Dedifferentiated amniotic fluid mesenchymal stem cell (primary cell): ENCODE data around the gene CHCHD10.

Experiments
- DNase-seq: peaks from one replicate; pipeline ENCODE4 v3.0.0-alpha.2; 2016; ENCODE audit errors: extremely low spot score

The CHCHD10 gene

DNA sequence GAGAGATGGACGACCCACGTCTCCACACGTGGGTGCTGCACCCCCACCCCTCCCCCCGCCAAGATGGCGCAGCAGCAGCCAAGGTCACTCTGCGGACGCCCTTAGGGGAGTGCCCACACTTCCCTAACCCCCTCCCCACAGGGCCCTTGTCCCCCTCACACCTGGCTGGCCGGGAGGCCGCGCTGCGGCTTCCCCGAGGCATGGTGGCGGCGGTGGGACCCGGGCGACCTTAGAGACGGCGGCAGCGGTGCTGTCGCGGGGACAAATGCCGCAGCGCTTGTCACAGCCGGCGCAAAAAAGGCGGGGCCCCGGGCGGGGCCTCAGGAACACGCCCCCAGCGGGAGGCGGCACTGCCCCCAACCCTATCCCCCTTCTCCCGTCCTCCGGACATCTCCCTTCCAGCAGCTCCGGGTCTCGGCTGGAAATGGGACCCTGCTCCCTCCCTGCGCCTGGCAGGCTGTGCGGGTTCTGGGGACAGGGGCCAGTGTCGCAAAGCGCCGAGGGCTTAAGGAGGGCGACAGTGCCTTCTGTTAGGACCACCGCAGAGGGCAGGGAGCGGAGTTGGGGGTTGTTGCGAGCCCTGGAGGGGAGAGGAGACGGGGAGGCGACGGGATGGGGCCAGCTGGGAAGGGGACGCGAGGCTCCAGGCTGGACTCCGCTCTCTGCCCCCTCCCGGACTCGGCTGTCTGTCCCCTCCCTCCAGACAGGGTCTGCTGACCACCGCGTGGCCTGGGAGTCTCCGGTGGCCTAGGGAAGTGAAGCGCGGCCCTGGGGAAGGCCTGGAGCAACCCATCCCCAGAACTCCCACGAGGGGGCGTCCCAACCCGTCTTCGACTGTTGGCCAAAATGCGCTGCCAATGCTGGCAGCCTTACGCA, at the start of gene CHCHD10:
Gene CHCHD10 (minus strand): TSS at position 300 of the 876 bp plus-strand sequence. CDS start 98 bp downstream, at position 202.
- no peak for DNase-seq

DNA sequence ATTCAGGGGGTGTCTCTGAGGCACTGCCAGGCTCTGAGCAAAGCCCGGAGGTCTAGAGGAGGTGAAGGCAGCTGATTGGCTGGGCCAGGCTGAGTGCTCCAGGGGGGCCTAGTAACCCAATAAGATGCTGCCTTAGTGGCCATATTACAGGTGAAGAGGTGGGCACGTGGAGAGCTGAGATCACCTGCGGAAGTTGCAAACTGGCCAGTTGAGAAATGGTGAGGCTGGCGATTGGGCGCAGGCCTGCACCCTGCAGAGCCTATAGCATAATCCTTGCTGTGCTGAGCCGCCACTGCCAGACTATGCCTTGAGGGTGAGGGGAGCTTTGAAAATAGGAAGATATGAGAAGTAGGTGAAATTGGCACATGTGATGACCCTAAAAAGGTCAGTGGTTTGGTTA, 49.4 kb upstream of the CHCHD10 start:
- DNase-seq: no peak

DNA sequence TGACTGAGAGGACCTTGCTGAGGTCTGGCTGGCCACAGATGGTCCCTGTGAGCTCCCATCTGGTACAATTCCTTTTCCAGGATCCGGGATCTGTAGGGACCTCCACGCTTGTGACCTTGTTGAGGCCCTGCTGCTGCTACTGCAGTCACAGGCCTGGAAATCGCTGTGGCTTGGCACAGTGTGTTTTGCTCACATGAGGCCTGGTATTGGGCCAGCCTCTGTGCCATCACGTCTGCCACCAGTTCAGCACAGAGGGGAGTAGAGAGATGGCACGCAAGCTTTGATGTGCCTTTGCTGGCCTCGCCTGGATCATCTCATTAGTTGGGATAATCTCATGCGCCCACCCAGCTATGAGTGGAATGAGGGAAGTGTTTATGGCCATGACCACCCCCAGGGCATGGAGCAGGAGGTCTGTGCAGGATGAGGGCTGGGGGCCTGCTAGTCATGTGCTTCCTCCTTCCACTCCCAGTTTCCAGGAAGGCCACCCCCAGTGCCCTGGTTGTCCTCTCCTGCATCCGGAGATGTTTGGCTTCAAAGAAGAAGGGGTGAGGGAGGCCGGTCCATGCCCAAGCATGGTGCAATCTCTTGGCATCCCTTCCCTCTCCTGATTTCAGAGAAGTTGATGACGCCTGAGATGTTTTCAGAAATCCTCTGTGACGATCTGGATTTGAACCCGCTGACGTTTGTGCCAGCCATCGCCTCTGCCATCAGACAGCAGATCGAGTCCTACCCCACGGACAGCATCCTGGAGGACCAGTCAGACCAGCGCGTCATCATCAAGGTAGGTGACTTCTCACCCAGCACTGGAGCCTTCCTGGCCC, 48.6 kb upstream of the CHCHD10 start:
- no peak for DNase-seq

DNA sequence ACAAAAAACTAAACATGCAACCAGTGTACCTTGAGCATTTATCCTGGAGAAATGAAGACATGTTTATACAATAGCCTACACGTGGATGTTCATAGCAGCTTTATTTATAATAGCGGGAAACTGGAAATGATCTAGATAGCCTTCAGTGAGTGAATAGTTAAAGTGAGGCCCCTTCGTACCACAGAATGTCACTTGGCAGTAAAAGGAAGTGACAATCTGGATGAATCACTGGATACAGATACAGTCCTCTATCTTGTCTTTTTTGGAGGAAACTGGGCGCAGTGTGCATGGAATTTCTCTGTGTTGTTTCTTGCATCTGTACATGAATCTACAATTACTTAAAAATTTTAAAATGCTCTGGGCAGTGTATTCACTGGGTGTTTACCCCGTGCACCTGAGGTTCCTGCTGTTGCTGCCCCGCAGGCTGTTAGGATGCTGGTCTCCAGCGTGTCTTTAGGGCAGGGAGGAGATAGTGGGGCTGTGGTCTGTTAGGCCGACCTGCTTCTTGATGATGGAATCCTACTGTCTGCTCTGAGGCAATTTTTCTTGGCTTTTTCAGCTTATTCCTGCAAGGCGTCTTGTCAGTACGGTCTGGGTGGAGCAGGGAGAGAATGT, 47.9 kb upstream of the CHCHD10 start:
- no peak for DNase-seq

DNA sequence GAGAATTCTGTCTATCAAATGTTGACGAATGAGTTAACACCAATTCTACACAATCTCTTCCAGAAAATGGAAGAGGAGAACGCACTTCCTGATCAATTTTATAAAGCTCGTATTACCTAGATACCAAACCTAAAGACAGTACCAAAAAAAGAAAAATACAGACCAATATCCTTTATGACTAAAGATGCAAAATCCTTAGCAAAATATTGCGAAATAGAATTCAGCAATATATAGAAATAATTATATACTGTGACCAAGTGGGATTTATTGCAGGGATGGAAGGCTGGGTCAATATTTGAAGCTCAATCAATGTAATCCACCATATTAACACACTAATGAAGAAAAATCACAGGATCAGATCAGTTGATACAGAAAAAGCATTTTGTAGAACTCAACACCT, 44.6 kb upstream of the CHCHD10 start:
- no peak for DNase-seq

DNA sequence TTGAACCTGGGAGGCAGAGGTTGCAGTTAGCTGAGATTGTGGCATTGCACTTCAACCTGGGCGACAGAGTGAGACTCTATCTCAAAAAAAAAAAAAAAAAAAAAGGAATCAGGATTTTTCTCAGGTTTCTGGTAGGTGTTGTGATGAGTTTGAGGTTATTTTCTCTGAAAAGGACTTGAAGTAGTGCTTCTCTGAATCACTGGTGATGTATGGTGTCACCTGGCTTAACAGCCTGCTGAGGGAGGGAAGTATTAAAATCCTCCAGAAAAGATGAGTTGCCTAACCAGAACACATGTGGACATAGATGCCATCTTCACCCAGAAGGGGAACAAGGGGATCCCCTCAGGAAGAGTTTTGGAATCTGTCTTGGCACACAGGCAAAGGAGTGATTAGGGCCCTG, 39.1 kb upstream of the CHCHD10 start:
- DNase-seq: no peak

DNA sequence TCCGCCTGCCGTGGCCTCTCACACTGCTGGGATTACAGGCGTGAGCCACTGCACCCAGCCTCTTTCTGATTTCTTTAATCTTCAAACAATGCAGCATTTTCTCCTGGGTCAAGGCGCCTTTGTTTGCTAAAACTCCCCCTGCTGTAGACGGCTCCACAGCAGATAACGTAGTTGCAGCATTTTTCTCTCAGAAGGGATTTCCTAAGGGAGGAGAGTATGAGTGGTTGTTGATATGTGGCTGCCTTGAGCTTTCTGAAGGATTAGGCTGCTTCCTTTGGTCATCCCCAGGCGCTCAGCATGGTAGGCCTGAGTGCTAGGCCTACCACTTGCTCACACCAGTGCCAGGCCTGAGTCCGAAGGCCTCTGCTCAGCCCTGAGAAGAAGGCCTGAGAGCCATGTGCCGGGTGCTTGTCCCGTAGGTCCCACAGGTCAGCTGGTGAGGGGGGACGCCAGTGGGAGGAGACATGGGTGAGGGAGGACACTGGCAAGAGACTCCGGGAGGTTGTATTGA, 37.1 kb upstream of the CHCHD10 start:
- no peak for DNase-seq

DNA sequence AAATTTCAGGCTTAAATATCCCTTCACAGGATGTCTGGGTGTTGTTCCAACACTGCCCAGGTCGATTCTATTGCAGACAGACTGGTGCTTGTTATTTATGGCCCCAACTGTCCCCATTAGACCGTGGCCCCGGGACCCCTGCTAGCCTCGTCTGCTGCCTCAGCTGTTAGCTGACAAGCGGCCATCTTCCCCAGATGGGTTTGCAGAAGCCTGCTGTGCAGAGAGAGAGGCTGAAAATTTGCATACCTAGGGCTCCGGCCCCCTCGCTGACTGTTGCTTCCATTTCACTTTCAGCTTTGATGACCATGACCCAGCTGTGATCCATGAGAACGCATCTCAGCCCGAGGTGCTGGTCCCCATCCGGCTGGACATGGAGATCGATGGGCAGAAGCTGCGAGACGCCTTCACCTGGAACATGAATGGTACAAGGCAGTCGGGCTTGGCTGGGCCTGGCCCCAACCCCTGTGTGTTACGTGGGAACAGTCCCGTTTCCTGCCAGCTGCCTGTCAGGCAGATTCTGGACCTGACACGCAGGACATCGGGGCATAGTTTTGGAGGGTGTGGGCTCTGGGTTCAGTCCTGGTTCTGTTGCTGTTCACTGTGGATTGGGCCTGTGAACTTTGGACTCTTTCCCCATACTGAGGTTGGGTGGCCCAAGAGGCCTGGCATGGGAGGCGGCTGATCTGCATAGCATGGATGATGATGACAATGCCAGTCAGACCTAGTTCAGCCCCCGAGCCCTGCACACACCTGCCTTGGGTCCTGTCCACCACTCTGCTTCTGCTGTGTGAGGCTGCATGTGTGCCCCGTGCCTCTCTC, 35.4 kb upstream of the CHCHD10 start:
- no peak for DNase-seq

DNA sequence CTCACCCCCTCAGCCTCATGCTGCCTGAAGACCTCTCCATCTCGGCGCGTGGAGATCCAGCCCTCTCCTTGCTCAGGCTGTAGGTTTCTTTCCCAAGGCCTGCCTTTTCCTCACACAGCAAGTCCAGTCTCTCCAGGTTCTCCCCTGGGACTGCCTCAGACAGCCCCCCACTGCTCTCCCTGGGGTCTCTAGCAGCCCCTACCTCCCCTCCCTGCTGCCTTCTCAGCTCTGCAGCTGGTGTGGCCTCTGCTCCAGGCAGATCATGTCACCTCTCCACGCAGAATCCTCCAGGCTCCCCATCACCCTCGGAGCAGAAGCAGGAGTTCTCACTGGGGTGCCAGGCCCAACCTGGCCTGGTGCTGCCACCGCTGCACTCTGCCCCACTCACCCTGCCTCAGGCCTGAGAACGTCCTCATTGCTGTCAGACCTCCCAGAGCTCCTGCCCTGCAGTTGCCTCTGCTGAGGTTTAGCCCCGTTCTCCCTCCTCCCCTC, 34.2 kb upstream of the CHCHD10 start:
- DNase-seq: no peak

DNA sequence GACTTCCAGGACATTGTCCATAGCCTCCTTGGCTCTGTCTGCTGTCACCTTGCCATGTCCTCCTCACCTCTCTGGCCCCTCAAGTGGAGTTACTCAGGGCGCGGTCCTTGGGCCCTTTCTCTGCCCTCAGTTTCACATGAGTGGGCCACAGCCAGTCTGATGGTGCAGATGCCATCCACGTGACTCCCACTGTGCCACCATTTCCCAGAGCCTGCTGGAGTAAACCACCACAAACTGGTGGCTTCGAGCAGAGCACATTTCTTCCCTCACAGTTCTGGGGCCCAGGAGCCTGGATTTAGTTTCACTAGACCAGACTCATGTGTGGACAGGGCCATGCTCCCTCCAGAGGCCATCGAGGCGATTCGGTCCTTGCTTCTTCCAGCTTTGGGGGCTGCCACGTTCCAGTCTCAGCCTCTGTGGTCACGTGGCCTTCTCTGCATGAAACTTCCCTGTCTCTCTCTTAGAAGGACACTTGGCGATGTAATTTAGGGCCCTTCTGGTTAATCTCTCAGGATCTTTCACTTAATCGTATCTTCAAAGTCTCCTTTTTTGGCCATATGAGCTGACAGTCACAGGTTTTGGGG, 33.6 kb upstream of the CHCHD10 start:
- no peak for DNase-seq

DNA sequence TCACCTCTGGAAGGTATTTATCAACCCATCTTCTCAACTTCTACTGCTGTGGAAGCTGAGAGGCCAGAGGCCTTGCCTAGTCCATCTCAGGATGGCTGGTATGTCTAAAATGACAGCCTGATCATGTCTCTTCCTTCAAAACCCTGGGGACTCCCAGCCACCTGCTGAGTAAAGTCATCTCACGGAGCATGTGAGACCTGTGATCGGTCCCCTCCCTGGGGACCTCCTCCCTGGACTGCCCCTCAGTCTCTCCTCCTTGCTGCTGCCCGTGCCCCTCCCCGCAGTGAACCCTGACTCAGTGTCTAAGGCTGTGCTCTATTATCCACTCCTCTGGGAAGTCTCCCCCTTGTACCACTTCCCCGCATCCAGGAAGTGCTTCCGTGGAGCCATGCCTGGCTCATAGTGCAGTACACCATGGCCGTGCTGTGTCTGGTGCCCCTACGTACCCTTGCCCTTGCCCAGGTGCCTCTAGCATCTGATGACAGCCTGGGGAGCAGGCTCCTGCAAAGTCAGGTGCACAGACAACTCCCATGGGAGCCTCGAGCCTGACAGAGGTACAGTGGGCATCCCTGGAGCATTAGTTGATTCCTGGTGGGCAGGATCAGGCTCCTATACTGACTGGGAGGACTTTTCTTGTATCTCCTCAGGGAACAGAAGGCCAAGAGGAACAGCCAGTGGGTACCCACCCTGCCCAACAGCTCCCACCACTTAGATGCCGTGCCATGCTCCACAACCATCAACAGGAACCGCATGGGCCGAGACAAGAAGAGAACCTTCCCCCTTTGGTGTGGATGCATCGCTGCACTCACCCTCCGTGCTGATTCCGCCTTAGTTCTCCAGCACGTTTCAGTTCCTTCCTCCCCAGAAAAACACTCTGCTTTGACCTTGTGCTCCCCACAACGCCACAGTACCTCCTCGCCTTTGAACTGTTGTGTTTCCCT, 32.8 kb upstream of the CHCHD10 start:
- DNase-seq: no peak

DNA sequence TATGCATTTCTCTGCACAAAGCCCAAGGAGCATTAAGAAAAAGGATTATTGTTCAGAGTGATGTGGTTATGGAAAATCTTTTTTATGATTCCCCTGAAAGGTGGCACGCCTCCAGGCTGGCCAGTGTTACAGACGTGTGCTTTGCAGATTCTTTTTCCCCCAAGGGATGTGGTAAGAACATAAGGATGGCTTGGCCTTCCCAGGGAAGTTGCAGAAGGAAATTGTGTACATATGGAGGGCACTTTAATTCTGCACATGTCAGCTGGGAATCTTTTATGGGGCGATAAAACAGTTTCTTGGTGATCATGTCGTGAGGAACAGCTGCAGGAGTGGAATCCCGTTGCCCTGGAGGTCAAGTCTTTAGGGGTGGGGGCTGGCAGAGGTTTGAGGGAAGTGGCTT, 28.7 kb upstream of the CHCHD10 start:
- no peak for DNase-seq

DNA sequence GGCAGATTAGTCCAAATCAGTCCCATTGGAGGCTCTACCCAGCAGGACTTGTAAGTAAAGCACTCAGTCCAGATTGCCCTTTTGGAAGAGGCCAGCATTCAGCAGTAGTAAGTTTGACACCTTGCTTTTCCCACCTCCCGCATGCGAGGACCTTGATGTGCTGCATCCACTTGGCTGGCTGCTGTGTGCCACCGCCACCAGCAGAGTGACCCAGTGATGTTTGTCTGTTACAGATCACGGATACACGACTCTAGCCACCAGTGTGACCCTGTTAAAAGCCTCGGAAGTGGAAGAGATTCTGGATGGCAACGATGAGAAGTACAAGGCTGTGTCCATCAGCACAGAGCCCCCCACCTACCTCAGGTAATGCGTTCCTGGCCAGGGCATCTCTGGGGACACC, 25.6 kb upstream of the CHCHD10 start:
- no peak for DNase-seq

DNA sequence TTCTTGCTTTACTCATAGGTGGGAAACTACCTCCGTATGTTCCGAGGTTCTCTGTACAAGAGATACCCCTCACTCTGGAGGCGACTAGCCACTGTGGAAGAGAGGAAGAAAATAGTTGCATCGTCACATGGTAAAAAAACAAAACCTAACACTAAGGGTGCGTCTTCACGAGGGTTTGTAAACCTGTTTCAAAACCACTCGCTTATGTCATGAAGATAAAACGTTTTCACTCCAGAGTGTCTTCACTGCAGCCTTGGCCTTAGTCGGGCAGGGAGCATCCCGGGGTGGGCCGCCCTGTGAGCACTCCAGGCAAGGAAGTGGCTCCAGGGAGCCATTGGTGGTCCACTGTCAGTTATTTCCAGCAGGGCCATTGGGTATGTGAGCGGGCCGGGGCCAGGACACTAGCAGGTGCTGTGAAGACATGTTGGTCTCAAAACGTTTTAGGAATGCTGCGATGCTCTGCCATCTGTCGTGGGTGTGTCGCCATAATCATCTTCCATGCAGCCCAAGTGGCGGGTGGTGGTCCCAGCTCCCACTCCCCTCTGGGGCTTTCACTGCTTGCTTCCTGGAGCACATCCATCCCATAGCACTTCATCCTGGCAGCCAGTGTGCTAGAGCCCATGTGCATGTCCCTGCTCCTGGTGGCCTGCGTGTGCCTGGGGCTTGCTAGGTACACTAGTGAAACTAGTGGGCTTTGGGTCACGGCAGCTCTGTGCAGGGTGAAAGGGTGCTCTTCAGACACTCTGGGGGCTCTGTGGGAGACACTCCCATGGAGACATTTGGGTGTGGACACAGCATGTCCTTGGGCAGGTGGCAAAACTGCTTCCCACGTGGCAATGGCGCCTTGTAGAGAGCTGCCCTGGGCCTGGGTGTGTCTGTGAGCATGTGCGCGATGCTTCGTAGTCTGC, 24.2 kb upstream of the CHCHD10 start:
- DNase-seq: no peak

DNA sequence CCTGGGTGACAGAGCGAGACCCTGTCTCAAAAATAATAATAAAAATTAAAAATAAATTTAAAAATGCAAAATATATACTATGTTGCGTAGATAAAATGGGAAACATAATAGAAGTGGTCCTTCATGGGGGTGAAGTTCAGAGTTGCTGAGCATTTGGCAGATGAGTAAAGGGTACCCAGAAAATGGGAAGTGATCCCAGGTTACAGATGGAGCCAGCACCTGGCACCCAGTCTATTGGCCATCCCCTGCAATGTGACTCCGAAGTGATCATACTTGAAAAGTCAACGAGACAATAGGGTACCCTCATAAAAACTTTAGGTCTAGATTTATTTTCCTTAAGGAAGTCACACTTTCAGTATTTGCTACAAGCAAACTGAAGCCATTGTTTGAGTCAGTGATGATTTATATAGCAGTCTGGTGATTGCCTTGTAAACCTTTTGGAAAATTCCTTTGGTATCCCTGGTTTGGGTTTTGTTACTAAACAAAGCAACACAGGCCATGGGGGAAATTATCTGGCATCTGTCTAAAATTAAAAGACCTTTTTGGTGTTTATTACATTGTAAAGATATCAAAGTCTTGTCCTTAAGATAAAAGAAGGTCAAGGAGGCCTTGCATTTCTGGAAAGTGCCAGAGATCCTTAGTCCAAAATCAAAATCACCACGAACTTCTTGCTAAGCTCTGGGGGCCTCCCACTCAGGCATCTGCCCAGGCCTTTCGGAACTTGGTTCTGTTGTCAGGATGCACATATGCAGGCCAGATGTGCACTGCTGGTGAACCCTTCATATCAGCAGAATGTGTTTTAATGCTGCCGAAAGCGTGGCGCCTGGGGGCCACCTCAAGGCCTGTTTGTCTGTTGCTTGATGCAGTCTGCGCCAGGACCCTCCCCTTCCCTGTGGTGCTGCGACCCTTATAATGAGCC, 23.3 kb upstream of the CHCHD10 start:
- no peak for DNase-seq

DNA sequence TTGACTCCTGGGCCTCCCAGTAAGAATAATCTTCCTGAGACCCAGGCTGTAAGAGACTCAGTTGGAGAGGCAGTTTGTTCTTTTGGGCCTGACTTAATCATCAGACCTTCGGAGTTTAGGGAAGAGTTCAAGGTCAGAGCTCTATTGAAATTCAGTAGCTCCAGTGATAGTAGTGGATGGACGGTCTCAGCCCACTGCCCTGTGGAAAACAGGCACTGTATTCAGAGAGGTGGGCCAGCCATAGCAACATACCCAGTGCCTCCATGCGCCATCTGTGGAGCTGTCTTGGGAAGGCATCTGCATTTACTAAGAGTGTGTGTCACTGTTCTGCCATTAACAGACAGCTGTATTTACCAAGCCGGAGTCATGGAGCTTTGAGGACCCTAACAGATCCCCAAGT, 21.9 kb upstream of the CHCHD10 start:
- no peak for DNase-seq

DNA sequence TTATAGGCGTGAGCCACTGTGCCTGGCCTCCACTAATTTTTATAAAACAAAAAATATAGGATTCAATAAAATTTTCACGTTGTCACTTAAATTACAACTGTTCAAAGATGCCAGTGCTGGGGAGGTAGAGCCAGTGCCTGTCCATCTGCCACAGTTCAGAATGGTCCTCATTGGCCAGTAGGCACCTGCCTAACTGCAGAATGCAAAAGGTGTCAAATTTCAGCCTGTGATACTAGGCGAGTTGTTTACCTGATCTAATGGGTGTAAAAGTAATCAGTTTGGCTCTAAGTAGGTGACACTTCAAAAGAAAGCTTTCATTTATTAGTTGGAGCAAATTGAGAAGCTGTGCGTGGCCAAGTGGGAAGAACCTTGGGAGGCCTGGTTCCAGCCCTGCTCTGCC, 21.3 kb upstream of the CHCHD10 start:
- no peak for DNase-seq

DNA sequence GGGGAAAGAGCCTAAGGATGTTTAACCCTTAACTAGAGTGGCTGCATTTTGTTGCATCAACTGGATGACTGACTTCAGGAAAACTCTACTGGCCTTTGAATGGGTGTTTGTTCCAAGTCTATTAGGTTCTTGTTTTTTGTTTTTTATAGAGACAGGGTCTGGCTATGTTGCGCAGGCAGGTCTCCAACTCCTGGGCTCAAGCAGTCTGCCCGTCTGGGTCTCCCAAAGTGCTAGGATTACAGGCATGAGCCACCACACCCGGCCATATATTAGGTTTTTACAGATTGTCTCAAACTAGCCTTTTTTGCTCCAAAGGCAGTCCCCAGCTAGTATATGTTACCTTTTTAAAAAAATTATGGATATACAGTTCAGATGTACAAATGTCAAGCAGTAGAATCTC, 20.1 kb upstream of the CHCHD10 start:
- no peak for DNase-seq
